Inflammatory macrophage (primary cell): ENCODE data around the gene UNC80.

Experiments
- DNase-seq, 2 donors: peaks; one replicate each; pipeline ENCODE4 v3.0.0-alpha.2; 2020 to 2022

The UNC80 gene

GRCh38 chr2:209974576-209974975 lies 202.9 kb downstream of the UNC80 start:
- DNase-seq = no peak

- DNase-seq = no peak
Measured at GRCh38 chr2:209976698-209977385, 205.2 kb downstream of the UNC80 start.

DNA sequence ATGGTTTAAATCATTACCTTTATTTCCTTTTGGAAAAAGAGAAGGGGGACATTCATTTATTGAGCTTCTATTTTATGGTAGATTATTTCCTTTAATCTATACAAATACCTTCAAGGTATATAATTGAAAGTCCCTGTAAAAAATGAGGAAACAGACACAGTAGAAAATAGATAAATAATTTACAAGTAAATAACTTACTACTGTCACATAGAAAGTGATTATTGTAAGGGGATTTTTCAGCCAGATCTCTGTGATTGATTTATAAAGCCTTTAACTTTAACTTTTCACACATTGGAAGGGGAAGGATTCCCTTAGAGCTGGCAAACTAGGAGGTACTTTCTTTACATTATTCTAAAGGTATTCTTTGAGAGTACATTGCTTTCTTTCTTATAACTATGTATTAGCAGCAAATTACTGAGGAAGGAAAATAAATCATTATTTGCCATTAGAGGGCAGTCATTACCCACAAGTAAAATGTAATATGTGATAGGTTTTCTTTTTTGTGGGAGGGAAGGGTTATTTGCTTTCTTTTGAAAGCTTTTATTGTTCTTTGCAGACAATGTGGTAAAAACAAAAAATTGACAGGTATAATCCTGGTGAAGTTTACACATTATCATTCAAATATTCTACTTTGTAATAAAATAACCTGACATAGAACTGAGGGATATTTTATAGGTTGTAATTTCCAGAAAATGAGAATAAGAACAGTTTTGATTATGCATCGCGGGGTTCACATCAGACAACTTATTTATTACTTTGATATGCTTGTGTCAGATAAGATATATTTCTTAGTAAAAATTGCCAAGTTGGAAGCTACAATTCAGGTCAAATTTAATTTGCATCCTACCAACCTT lies 206.0 kb downstream of the UNC80 start:
- peak; percentile 15 to 72 for DNase-seq

DNA sequence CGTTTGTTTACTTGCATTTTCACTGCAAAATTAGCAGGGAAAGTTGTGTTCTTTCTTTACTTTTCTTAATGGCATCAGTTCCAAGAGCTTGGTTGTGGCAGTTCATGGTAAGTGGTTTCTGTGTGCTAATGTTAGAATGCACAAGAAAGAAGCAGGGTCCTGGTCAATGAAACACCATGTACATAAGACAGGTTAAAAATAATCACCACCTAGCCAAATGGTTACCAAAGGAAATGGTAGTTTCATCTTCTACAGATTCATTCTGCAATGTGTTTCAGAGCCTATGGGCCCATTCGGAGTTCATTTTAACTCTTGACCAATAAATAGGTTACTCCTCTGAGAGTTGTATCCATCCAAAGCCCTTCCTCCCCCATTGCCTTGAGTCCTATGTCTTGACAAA lies 212.7 kb downstream of the UNC80 start:
- no peak for DNase-seq

GRCh38 chr2:209985874-209986273 lies 214.2 kb downstream of the UNC80 start:
- peak; percentile 73 to 81 for DNase-seq

GRCh38 chr2:209986415-209986814 lies 214.8 kb downstream of the UNC80 start:
- DNase-seq = peak; percentile 52 to 54

- no peak for DNase-seq
Measured at GRCh38 chr2:209988010-209988409, 216.4 kb downstream of the UNC80 start.

DNA sequence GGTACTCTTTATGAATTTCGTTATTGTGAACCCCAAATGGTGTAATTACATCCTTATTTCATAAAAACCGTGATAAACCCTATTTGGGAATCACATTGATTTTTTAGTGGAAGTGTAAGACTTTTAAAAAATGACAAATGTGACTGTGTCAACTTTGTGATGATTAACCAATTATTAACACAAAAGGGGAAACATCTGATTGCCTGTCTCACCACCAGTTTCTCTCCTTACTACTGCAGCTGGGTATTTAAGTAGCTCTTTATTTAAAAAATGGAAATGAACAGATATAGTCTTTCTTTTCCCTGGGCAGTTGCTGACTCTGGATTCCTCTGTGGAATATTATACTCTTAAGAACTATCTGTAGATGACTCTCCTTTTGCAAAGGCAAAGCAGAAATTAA lies 219.2 kb downstream of the UNC80 start:
- DNase-seq = no peak

DNA sequence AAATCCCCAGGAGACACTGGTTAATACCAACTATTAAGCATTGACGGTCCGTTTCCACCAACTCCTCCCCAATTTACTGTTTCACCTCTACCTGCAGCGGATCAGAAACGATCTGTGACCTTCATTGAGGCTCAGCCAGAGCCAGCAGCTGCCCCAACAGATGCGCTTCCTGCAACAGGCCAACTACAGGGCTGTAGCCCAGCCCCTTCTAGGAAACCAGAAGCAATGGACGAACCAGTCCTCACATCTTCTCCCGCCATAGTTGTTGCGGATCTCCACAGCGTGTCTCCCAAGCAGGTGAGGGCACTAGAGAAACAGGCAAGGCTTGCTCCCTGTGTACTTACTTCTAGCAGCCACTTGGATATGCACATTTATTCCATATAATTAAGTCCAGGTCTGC lies 222.3 kb downstream of the UNC80 start:
- DNase-seq = no peak

DNA sequence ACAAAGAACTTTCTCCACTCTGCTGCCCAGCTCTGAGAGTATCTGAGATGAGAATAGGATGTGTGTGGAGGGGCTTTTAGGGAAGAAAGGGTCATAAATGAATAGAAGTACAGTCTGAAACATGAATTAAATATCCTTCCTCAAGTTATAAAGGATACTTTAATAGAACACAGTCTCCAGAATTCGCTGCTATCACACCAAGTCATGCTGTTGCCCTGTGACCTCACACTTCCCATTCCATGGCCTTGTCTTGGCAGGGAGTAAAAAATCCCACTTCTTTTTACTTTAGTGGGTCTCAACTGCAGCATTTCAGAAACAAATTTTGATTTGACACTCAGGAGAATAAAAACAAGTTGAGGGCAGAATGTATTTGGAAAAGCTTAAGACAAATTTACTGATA lies 227.0 kb downstream of the UNC80 start:
- DNase-seq = no peak

DNA sequence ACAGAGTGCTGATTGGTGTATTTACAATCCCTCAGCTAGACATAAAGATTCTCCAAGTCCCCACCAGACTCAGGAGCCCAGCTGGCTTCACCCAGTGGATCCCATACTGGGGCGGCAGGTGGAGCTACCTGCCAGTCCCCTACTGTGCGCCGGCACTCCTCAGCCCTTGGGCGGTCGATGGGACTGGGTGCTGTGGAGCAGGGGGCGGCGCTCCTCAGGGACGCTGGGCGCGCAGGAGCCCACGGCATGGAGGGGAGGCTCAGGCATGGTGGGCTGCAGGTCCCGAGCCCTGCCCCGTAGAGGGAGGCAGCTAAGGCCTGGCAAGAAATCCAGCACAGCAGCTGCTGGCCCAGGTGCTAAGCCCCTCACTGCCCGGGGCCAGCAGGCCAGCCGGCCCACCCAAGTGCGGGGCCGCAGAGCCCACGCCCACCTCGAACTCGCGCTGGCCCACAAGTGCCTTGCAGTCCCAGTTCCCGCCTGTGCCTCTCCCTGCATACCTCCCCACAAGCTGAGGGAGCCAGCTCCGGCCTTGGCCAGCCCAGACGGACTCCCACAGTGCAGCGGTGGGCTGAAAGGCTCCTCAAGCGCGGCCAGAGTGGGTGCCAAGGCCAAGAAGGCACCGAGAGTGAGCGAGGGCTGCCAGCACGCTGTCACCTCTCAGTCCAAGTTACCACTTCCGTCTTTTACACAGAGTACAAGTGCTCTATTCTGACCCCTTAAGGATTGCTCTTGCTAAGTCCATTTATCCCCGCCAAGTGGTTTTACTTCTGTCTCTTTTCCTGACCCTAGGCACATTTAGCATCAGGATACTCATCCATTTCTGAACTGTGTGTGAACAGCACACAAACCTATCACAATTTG lies 229.1 kb downstream of the UNC80 start:
- no peak for DNase-seq

DNA sequence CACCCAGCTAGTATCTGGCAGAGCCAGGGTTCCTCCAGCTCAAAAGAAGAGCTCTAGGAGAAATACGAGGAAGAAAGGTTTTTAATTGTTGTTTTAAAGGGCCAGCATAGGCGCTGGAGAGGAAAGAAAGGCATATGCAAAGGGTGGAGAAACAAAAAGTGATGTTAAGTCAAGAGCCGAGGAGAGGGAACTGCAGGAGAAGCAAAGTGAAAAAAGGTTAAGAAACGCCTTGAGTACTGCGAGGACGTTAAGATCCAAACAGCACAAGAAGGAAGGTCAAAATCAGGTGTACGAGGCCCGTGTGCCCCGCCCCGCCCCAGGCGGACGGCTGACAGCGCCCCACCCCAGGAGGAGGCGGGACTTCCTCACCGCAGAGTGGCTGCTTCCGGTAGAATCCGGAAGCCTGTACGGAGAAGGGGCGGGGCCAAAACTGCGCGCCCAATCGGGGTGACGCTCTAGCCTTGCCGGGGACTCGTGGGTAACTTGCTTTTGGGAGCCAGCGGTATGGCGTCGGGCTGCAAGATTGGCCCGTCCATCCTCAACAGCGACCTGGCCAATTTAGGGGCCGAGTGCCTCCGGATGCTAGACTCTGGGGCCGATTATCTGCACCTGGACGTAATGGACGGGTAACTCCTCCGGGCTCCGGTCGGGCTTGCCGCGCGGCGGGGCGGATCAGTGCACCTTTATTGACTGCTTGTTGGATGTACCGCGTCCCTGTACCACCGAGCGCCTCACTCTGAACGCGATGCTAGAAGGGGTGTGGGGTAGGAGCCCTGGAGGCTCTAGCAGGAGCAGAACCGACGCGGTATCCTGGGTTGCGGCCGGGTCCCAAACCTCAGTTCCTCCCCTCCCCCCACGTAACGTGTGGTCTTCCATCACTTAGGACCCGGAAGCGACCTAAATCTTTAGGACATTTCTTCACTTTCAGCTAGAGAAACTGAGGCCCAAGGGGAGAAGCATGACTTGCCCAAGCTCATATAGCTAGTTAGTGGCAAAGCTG lies 230.8 kb downstream of the UNC80 start, which contains the start of gene RPE:
Gene RPE (plus strand): TSS at position 481 of the 1,000 bp plus-strand sequence. CDS start 24 bp downstream, at position 505.
- DNase-seq = peak; percentile 98 to 99

GRCh38 chr2:210003359-210003758 lies 231.7 kb downstream of the UNC80 start:
- peak; percentile 72 to 81 for DNase-seq

GRCh38 chr2:210004881-210005280 lies 233.2 kb downstream of the UNC80 start:
- peak; percentile 68 to 69 for DNase-seq

GRCh38 chr2:210007895-210008294 lies 236.3 kb downstream of the UNC80 start:
- DNase-seq = peak; percentile 87 to 93

GRCh38 chr2:210009126-210009525 lies 237.5 kb downstream of the UNC80 start:
- no peak for DNase-seq

GRCh38 chr2:210009896-210010295 lies 238.3 kb downstream of the UNC80 start:
- DNase-seq = no peak

DNA sequence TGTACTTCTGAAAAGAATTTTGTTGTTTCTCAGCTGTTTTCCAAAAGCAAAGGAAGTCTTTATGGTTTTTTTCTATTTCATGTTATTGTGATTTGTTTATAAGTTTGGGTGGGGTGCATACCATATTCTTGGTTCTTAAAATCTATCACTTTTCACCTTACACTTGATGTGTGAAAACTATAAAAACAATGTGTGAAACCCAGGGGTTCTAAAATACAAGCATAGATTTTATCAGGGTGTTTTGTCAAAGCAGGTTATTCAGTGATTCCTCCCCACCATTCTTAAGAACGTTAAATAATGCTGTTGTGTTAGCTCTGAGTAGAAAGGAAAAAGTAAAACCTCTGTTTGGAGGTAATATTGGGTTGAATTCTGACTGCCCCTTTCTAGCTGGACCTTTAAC lies 248.5 kb downstream of the UNC80 start:
- no peak for DNase-seq

DNA sequence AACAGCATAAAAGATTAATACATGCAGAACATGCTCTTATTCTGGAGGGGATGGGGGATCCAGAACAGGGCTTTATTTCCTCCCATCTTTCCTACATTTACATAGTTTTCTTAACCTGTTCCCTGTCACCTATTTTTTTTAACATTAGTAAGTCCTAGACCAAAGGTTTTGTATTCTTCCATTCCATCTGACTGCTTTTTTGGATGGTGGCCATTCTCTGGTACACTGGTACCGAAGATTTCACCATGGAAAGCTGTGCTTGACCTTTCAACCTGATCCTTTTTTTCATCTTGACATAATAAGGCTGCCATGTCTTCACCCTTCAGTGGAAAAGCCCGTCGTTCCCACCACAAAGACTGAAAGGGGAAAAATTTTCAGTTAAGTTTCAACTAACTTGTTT lies 251.2 kb downstream of the UNC80 start:
- no peak for DNase-seq

DNA sequence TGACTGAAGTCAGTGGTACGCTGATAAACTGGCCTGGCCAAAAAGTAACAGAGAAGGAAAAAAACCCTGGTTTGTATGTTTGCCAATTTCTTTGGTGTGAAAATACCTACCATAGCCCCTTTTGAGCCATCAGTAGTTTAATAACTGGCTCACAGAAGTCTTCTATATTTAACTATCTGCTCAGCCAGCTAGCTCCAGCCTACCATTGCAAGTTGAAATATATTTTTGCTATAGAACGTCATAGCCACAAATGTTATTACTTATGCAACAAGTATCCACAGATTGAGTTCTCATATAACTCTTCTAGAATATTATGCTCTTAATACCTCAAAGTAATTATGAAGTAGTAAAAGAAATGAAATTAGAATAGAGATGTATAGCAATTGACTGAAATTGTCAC lies 256.0 kb downstream of the UNC80 start:
- DNase-seq = no peak

DNA sequence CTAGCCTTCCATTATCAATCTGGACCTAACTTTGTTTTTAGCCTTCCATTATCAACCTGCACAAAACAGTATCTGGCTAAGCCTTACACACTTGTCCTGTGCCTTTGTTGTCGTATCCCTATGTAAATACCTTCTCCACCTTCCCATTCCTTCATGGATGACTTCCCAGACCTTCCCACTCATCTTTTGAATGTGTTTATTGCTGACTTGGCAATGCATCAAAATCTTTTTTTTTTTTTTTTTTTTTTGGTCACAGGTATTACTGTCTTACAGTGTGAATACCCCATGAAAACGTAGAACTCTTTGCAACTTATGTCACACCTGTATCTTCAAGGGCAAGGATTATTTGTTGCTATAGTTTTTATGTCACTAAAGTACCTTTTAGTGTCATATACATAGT lies 256.5 kb downstream of the UNC80 start:
- no peak for DNase-seq
